PFSK-1 (cell line): ENCODE data around the gene CEACAM7.

Experiments used
- FOXP2 ChIP-seq: optimal IDR thresholded peaks from 2 replicates; pipeline ENCODE3; 2011; ENCODE audit warnings: borderline replicate concordance, control low read depth, inconsistent platforms; ENCODE audit not compliant: insufficient read depth; ENCODE audit errors: extremely low read length, extremely low read depth
- POLR2AphosphoS5 ChIP-seq: IDR thresholded peaks from 2 replicates; pipeline ENCODE4 v1.6.1; 2012; ENCODE audit warnings: low read depth, mild to moderate bottlenecking, control low read depth, low read length, moderate library complexity
- SIN3A ChIP-seq: IDR thresholded peaks from 2 replicates; pipeline ENCODE4 v1.6.1; 2012; ENCODE audit warnings: mild to moderate bottlenecking, low read length, moderate library complexity, borderline replicate concordance; ENCODE audit not compliant: insufficient read depth
- TAF1 ChIP-seq: IDR thresholded peaks from 2 replicates; pipeline ENCODE4 v1.6.1; 2012; ENCODE audit warnings: low read length, control low read depth, borderline replicate concordance; ENCODE audit not compliant: insufficient read depth
- TF ChIP-seq, protein P1 (sequence below), 2 experiments: IDR thresholded peaks; 2 replicates each; pipeline versions ENCODE4 v1.6.1 to v1.8.0; 2011 to 2012; ENCODE audit warnings: low read depth in 2 of 2, low read length in 2 of 2, control low read depth in 1 of 2, inconsistent platforms in 1 of 2, mild to moderate bottlenecking in 1 of 2, moderate library complexity in 1 of 2; ENCODE audit not compliant: insufficient read depth in 1 of 2

Gene CEACAM7

GRCh38 chr19:41701401-41702075 lies 13.5 kb upstream of the CEACAM7 start:
- no peak for TF ChIP-seq FOXP2
- TF ChIP-seq, protein P1, sequence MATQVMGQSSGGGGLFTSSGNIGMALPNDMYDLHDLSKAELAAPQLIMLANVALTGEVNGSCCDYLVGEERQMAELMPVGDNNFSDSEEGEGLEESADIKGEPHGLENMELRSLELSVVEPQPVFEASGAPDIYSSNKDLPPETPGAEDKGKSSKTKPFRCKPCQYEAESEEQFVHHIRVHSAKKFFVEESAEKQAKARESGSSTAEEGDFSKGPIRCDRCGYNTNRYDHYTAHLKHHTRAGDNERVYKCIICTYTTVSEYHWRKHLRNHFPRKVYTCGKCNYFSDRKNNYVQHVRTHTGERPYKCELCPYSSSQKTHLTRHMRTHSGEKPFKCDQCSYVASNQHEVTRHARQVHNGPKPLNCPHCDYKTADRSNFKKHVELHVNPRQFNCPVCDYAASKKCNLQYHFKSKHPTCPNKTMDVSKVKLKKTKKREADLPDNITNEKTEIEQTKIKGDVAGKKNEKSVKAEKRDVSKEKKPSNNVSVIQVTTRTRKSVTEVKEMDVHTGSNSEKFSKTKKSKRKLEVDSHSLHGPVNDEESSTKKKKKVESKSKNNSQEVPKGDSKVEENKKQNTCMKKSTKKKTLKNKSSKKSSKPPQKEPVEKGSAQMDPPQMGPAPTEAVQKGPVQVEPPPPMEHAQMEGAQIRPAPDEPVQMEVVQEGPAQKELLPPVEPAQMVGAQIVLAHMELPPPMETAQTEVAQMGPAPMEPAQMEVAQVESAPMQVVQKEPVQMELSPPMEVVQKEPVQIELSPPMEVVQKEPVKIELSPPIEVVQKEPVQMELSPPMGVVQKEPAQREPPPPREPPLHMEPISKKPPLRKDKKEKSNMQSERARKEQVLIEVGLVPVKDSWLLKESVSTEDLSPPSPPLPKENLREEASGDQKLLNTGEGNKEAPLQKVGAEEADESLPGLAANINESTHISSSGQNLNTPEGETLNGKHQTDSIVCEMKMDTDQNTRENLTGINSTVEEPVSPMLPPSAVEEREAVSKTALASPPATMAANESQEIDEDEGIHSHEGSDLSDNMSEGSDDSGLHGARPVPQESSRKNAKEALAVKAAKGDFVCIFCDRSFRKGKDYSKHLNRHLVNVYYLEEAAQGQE (IDR thresholded peaks at IDR 0.05; ENCODE audit: insufficient read depth in 1 of 2, low read depth in 2 of 2, low read length in 2 of 2) = no peak

- TF ChIP-seq POLR2AphosphoS5 (no peak), SIN3A (no peak)
Measured at GRCh38 chr19:41700381-41701195, 12.5 kb upstream of the CEACAM7 start.

DNA sequence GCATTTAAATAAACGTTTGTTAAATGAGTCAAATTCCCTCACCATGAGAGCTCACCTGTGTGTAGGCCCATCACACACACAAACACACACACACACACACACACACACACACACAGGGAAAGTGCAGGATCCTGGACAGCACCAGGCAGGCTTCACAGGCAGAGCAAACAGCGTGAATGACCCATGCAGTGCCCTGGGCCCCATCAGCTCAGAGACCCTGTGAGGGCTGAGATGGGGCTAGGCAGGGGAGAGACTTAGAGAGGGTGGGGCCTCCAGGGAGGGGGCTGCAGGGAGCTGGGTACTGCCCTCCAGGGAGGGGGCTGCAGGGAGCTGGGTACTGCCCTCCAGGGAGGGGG lies 11.9 kb upstream of the CEACAM7 start:
- no peak for TF ChIP-seq POLR2AphosphoS5
- TF ChIP-seq, protein P1 (IDR thresholded peaks at IDR 0.05; ENCODE audit: insufficient read depth in 1 of 2, low read depth in 2 of 2, low read length in 2 of 2) = no peak
- no peak for TF ChIP-seq SIN3A

DNA sequence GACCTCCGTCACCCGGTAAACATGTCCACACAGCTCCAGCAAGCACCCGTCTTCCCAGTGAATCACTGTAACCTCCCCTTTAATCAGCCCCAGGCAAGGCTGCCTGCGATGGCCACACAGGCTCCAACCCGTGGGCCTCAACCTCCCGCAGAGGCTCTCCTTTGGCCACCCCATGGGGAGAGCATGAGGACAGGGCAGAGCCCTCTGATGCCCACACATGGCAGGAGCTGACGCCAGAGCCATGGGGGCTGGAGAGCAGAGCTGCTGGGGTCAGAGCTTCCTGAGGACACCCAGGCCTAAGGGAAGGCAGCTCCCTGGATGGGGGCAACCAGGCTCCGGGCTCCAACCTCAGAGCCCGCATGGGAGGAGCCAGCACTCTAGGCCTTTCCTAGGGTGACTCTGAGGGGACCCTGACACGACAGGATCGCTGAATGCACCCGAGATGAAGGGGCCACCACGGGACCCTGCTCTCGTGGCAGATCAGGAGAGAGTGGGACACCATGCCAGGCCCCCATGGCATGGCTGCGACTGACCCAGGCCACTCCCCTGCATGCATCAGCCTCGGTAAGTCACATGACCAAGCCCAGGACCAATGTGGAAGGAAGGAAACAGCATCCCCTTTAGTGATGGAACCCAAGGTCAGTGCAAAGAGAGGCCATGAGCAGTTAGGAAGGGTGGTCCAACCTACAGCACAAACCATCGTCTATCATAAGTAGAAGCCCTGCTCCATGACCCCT lies 11.3 kb upstream of the CEACAM7 start:
- TF ChIP-seq, protein P1 (IDR thresholded peaks at IDR 0.05; ENCODE audit: insufficient read depth in 1 of 2, low read depth in 2 of 2, low read length in 2 of 2) = no peak
- TF ChIP-seq FOXP2 = no peak

DNA sequence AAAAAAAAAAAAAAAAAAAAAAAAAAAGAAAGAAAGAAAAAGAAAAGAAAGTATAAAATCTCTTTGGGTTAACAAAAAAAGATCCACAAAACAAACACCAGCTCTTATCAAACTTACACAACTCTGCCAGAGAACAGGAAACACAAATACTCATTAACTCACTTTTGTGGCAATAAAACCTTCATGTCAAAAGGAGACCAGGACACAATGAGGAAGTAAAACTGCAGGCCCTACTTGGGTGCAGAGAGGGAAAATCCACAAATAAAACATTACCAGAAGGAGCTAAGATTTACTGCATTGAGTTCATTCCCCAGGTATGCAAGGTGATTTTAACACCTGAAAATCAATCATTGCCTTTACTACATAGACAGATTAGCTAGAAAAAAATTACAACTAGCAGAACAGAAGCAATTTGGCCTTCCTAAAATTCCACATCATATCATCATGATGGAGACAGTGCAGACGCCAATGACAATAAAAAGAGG lies 10.7 kb upstream of the CEACAM7 start:
- TF ChIP-seq POLR2AphosphoS5 (no peak), TAF1 (no peak), FOXP2 (no peak), SIN3A (no peak)
- TF ChIP-seq, protein P1 (IDR thresholded peaks at IDR 0.05; ENCODE audit: insufficient read depth in 1 of 2, low read depth in 2 of 2, low read length in 2 of 2) = no peak
